Neural cell (in vitro differentiated cells): Measurements from ENCODE around the gene APBB2. TPM values are rescaled to one million over a fixed set of nuclear protein-coding genes. Genes with fewer than 3 reads are reported as not detected.

Experiments
- H2AFZ ChIP-seq: fragments of 200-600, 300-800 bp; sonication (generic), shearing (Covaris generic); 2 replicates; pipeline ENCODE4 v1.6.0; 2014; ENCODE audit warnings: low read depth, mild to moderate bottlenecking, antibody characterized with exemption, low read length, moderate library complexity
- H3F3A ChIP-seq: fragments of 200-600 bp; shearing (Covaris generic); 2 replicates; pipeline ENCODE4 v1.6.1; 2016; ENCODE audit warnings: mild to moderate bottlenecking, moderate library complexity, mixed read lengths, antibody characterized with exemption, low read length; ENCODE audit not compliant: insufficient read depth, poor library complexity, severe bottlenecking
- H3K27ac ChIP-seq: fragments of 200-600, 300-800 bp; sonication (generic), shearing (Covaris generic); 2 replicates; pipeline ENCODE4 v1.5.1; 2014; ENCODE audit warnings: mild to moderate bottlenecking, low read length, moderate library complexity
- H3K27me3 ChIP-seq: fragments of 300-800, 200-600 bp; sonication (generic), shearing (Covaris generic); 2 replicates; pipeline ENCODE4 v1.6.0; 2014; ENCODE audit warnings: mild to moderate bottlenecking, low read depth, low read length, moderate library complexity; ENCODE audit not compliant: insufficient read depth
- H3K36me3 ChIP-seq: fragments of 300-800, 200-600 bp; sonication (generic), shearing (Covaris generic); 2 replicates; pipeline ENCODE4 v1.5.1; 2014; ENCODE audit warnings: mild to moderate bottlenecking, antibody characterized with exemption, low read length, moderate library complexity; ENCODE audit not compliant: insufficient read depth
- H3K4me2 ChIP-seq: fragments of 300-800, 200-600 bp; sonication (generic), shearing (Covaris generic); 2 replicates; pipeline ENCODE4 v1.6.0; 2014; ENCODE audit warnings: mild to moderate bottlenecking, low read length
- H3K4me3 ChIP-seq: fragments of 300-800, 200-600 bp; sonication (generic), shearing (Covaris generic); 2 replicates; pipeline ENCODE4 v1.5.1; 2014; ENCODE audit warnings: mild to moderate bottlenecking, low read length, moderate library complexity
- H3K79me2 ChIP-seq: fragments of 200-600 bp; shearing (Covaris generic); replicated peaks from 2 replicates; pipeline ENCODE4 v1.6.0; 2014; ENCODE audit warnings: mild to moderate bottlenecking, low read length, moderate library complexity; ENCODE audit not compliant: insufficient read depth
- H3K9ac ChIP-seq: fragments of 300-800, 200-600 bp; sonication (generic), shearing (Covaris generic); 2 replicates; pipeline ENCODE4 v1.6.1; 2016; ENCODE audit warnings: mild to moderate bottlenecking, low read length, mixed read lengths
- H3K9me2 ChIP-seq: fragments of 200-600 bp; shearing (Covaris generic); 2 replicates; pipeline ENCODE4 v1.6.1; 2016; ENCODE audit warnings: mild to moderate bottlenecking, low read length, mixed read lengths; ENCODE audit not compliant: insufficient read depth
- H3K9me3 ChIP-seq: fragments of 200-600, 300-800 bp; sonication (generic), shearing (Covaris generic); 2 replicates; pipeline ENCODE4 v1.6.1; 2016; ENCODE audit warnings: mild to moderate bottlenecking, mixed run types, low read length, moderate library complexity, mixed read lengths
- H4K20me1 ChIP-seq: fragments of 200-600 bp; shearing (Covaris generic); 2 replicates; pipeline ENCODE4 v1.6.1; 2016; ENCODE audit warnings: mild to moderate bottlenecking, mixed run types; ENCODE audit not compliant: insufficient read depth
- EP300 ChIP-seq: fragments of 450-650 bp; conservative IDR thresholded peaks from 2 replicates; pipeline ENCODE4 v1.6.1; 2014; ENCODE audit warnings: antibody characterized with exemption, mild to moderate bottlenecking, moderate library complexity; ENCODE audit not compliant: poor library complexity, severe bottlenecking
- EZH2 ChIP-seq: fragments of 200-600, 300-800 bp; shearing (Covaris generic), sonication (generic); IDR thresholded peaks from 2 replicates; pipeline ENCODE4 v1.6.1; 2014; ENCODE audit warnings: antibody characterized with exemption, low read length, borderline replicate concordance, mild to moderate bottlenecking; ENCODE audit not compliant: insufficient read depth, poor library complexity, severe bottlenecking
- MXI1 ChIP-seq: fragments of 450-650 bp; conservative IDR thresholded peaks from 2 replicates; pipeline ENCODE4 v1.6.1; 2014; ENCODE audit warnings: antibody characterized with exemption, mild to moderate bottlenecking; ENCODE audit not compliant: poor library complexity, severe bottlenecking
- POLR2AphosphoS5 ChIP-seq: IDR thresholded peaks from 2 replicates; pipeline ENCODE4 v1.6.1; 2012
- RAD21 ChIP-seq: fragments of 450-650 bp; conservative IDR thresholded peaks from 2 replicates; pipeline ENCODE4 v1.6.1; 2014; ENCODE audit warnings: antibody characterized with exemption, mild to moderate bottlenecking, moderate library complexity
- SMC3 ChIP-seq: fragments of 450-650 bp; conservative IDR thresholded peaks from 2 replicates; pipeline ENCODE4 v1.6.1; 2014; ENCODE audit warnings: antibody characterized with exemption, mild to moderate bottlenecking, moderate library complexity; ENCODE audit not compliant: poor library complexity
- TAF1 ChIP-seq: IDR thresholded peaks from 2 replicates; pipeline ENCODE4 v1.6.1; 2012; ENCODE audit warnings: low read depth
- polyA plus RNA-seq: library from polyadenylated mRNA; depleted of rRNA; stranded (reverse); fragments of >200 nt; gene quantifications from 2 replicates; pipeline ENCODE4 v1.2.3, GENCODE V29; 2014
- TF ChIP-seq, protein P1 (sequence below): IDR thresholded peaks from 2 replicates; pipeline ENCODE4 v1.6.1; 2012; ENCODE audit warnings: borderline replicate concordance
- TF ChIP-seq, protein P2 (sequence below): fragments of 450-650 bp; IDR thresholded peaks from 2 replicates; pipeline ENCODE4 v1.5.1; 2014; ENCODE audit warnings: antibody characterized with exemption, mild to moderate bottlenecking, moderate library complexity; ENCODE audit not compliant: poor library complexity, severe bottlenecking

Gene APBB2
- polyA plus RNA-seq, 1 donor from 2014 or later, result 41.9 TPM

- peaks cover 38% of the 10 kb centered on the region for H3K36me3 ChIP-seq
- peaks cover 11% of the 10 kb centered on the region for H3F3A ChIP-seq
- no peak for TF ChIP-seq EP300
- TF ChIP-seq SMC3, result no peak
- TF ChIP-seq EZH2, result no peak
- no peak for TF ChIP-seq RAD21
- peaks cover 46% of the 10 kb centered on the region for H3K79me2 ChIP-seq
- H3K4me3 ChIP-seq, result peak overlapping the region; percentile 89
- H3K27me3 ChIP-seq, result no peaks in the 10 kb centered on the region
- H4K20me1 ChIP-seq, result peaks cover 38% of the 10 kb centered on the region
- H2AFZ ChIP-seq, result no peak overlapping the region
- no peaks in the 10 kb centered on the region for H3K9me2 ChIP-seq
- H3K9ac ChIP-seq, result peak overlapping the region; percentile 13
- H3K4me2 ChIP-seq, result peak overlapping the region; percentile 93
- H3K27ac ChIP-seq, result no peak overlapping the region
- H3K9me3 ChIP-seq, result no peaks in the 10 kb centered on the region
Observed at GRCh38 chr4:41260116-41260733, 45.9 kb upstream of the APBB2 start.

- H3K9me2 ChIP-seq, result no peaks in the 10 kb centered on the region
- H2AFZ ChIP-seq, result no peak overlapping the region
- H3K4me3 ChIP-seq, result peak overlapping the region; percentile 89
- peaks cover 38% of the 10 kb centered on the region for H4K20me1 ChIP-seq
- peak overlapping the region; percentile 93 for H3K4me2 ChIP-seq
- peak overlapping the region; percentile 98 for H3K9ac ChIP-seq
- H3K27ac ChIP-seq, result peak overlapping the region; percentile 98
- TF ChIP-seq MXI1, result peak; percentile 63
- TF ChIP-seq TAF1, result no peak
- TF ChIP-seq, protein P1, sequence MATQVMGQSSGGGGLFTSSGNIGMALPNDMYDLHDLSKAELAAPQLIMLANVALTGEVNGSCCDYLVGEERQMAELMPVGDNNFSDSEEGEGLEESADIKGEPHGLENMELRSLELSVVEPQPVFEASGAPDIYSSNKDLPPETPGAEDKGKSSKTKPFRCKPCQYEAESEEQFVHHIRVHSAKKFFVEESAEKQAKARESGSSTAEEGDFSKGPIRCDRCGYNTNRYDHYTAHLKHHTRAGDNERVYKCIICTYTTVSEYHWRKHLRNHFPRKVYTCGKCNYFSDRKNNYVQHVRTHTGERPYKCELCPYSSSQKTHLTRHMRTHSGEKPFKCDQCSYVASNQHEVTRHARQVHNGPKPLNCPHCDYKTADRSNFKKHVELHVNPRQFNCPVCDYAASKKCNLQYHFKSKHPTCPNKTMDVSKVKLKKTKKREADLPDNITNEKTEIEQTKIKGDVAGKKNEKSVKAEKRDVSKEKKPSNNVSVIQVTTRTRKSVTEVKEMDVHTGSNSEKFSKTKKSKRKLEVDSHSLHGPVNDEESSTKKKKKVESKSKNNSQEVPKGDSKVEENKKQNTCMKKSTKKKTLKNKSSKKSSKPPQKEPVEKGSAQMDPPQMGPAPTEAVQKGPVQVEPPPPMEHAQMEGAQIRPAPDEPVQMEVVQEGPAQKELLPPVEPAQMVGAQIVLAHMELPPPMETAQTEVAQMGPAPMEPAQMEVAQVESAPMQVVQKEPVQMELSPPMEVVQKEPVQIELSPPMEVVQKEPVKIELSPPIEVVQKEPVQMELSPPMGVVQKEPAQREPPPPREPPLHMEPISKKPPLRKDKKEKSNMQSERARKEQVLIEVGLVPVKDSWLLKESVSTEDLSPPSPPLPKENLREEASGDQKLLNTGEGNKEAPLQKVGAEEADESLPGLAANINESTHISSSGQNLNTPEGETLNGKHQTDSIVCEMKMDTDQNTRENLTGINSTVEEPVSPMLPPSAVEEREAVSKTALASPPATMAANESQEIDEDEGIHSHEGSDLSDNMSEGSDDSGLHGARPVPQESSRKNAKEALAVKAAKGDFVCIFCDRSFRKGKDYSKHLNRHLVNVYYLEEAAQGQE, result no peak
- TF ChIP-seq EP300, result no peak
- TF ChIP-seq, protein P2, sequence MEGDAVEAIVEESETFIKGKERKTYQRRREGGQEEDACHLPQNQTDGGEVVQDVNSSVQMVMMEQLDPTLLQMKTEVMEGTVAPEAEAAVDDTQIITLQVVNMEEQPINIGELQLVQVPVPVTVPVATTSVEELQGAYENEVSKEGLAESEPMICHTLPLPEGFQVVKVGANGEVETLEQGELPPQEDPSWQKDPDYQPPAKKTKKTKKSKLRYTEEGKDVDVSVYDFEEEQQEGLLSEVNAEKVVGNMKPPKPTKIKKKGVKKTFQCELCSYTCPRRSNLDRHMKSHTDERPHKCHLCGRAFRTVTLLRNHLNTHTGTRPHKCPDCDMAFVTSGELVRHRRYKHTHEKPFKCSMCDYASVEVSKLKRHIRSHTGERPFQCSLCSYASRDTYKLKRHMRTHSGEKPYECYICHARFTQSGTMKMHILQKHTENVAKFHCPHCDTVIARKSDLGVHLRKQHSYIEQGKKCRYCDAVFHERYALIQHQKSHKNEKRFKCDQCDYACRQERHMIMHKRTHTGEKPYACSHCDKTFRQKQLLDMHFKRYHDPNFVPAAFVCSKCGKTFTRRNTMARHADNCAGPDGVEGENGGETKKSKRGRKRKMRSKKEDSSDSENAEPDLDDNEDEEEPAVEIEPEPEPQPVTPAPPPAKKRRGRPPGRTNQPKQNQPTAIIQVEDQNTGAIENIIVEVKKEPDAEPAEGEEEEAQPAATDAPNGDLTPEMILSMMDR, result peak; percentile 78
- TF ChIP-seq RAD21, result peak; percentile 70
- TF ChIP-seq POLR2AphosphoS5, result no peak
- TF ChIP-seq SMC3, result peak; percentile 70
- TF ChIP-seq EZH2, result no peak
- H3K9me3 ChIP-seq, result no peaks in the 10 kb centered on the region
- H3K27me3 ChIP-seq, result no peaks in the 10 kb centered on the region
- H3K36me3 ChIP-seq, result peaks cover 32% of the 10 kb centered on the region
- peaks cover 46% of the 10 kb centered on the region for H3K79me2 ChIP-seq
- peaks cover 11% of the 10 kb centered on the region for H3F3A ChIP-seq
Observed at GRCh38 chr4:41258783-41259182, 44.4 kb upstream of the APBB2 start.
